H1 (cell line): ENCODE data around the gene STK11. TPM values are rescaled to one million over a fixed set of nuclear protein-coding genes. Genes with fewer than 3 reads are reported as not detected.
A peak's percentile ranks its signal among the peaks of the same experiment; 100 is the strongest.

Source experiments
- CTCF ChIA-PET: fragments of 300-600 bp; sonication (Branson Sonifier 250); formaldehyde crosslinking; loops from one replicate; lab custom pipeline; 2021; ENCODE audit not compliant: partially characterized antibody; lab: Charles Lee
- POLR2A ChIA-PET: fragments of 300-600 bp; sonication (Branson Sonifier 250); formaldehyde crosslinking; loops from one replicate; lab custom pipeline; 2021; ENCODE audit warnings: inconsistent platforms; ENCODE audit not compliant: partially characterized antibody; lab: Charles Lee
- DNase-seq, 2 experiments: peaks; one replicate each; pipeline versions ENCODE4 v3.0.0 to v3.0.0-alpha.2; 2010 to 2022; ENCODE audit warnings: low spot score in 2 of 2, low read depth in 1 of 2, mixed read lengths in 1 of 2
- FAIRE-seq: peaks from 2 replicates; lab custom pipeline; 2011; peaks lifted over from hg19 to GRCh38; lab: Jason Lieb, UNC
- H2AFZ ChIP-seq: 2 replicates; pipeline ENCODE4 v1.8.1; 2012; ENCODE audit warnings: low read length, inconsistent platforms
- H2AK5ac ChIP-seq: 2 replicates; pipeline ENCODE4 v1.6.1; 2013; ENCODE audit warnings: low read depth, low read length
- H2BK120ac ChIP-seq: replicated peaks from 2 replicates; pipeline ENCODE3; 2013; ENCODE audit warnings: low read depth, low read length, inconsistent platforms
- H2BK12ac ChIP-seq: 2 replicates; pipeline ENCODE4 v1.6.1; 2013; ENCODE audit warnings: low read depth, low read length
- H2BK15ac ChIP-seq: 2 replicates; pipeline ENCODE4 v1.6.1; 2013; ENCODE audit warnings: low read length
- H2BK20ac ChIP-seq: 2 replicates; pipeline ENCODE4 v1.6.1; 2013; ENCODE audit warnings: low read length
- H2BK5ac ChIP-seq: 2 replicates; pipeline ENCODE4 v1.6.1; 2013; ENCODE audit warnings: low read depth, low read length
- H3K14ac ChIP-seq: 2 replicates; pipeline ENCODE4 v1.6.1; 2013; ENCODE audit warnings: inconsistent platforms; ENCODE audit not compliant: insufficient read length
- H3K18ac ChIP-seq: 2 replicates; pipeline ENCODE4 v1.6.1; 2013; ENCODE audit warnings: low read length; ENCODE audit errors: extremely low read depth
- H3K23ac ChIP-seq: 2 replicates; pipeline ENCODE4 v1.6.1; 2013; ENCODE audit warnings: inconsistent platforms; ENCODE audit not compliant: insufficient read length
- H3K23me2 ChIP-seq: 2 replicates; pipeline ENCODE4 v1.6.1; 2013; ENCODE audit warnings: low read depth, low read length
- H3K27ac ChIP-seq: 2 replicates; pipeline ENCODE4 v1.6.1; 2011; ENCODE audit warnings: low read depth, low read length, inconsistent platforms
- H3K27me3 ChIP-seq, 4 experiments: replicated peaks in 1 of 4; 1 replicate in 1 of 4; 2 replicates in 3 of 4; pipeline versions ENCODE4 v1.6.1 to v1.8.1; 2011 to 2013; ENCODE audit warnings: low read length in 3 of 4, mild to moderate bottlenecking in 3 of 4, inconsistent platforms in 2 of 4, mixed read lengths in 2 of 4, moderate library complexity in 1 of 4; ENCODE audit not compliant: control insufficient read depth in 3 of 4, insufficient read depth in 3 of 4; ENCODE audit errors: extremely low read depth in 1 of 4
- H3K36me3 ChIP-seq, 4 experiments: 2 replicates each; pipeline versions ENCODE4 v1.6.1 to v1.8.1; 2011 to 2013; ENCODE audit warnings: mild to moderate bottlenecking in 4 of 4, low read length in 3 of 4, moderate library complexity in 2 of 4, control low read depth in 1 of 4, inconsistent platforms in 1 of 4; ENCODE audit not compliant: insufficient read depth in 4 of 4, control insufficient read depth in 2 of 4
- H3K4ac ChIP-seq: replicated peaks from 2 replicates; pipeline ENCODE3; 2013; ENCODE audit warnings: low read length, low read depth, mixed read lengths, inconsistent platforms; ENCODE audit not compliant: insufficient read length
- H3K4me1 ChIP-seq, 4 experiments: replicated peaks in 1 of 4; 1 replicate in 1 of 4; 2 replicates in 3 of 4; pipeline versions ENCODE4 v1.6.1 to v1.8.1; 2011 to 2013; ENCODE audit warnings: low read length in 3 of 4, inconsistent platforms in 2 of 4, mixed read lengths in 1 of 4; ENCODE audit not compliant: insufficient read depth in 4 of 4, control insufficient read depth in 3 of 4
- H3K4me2 ChIP-seq, 2 experiments: 2 replicates each; pipeline versions ENCODE4 v1.6.1 to v1.8.1; 2011 to 2013; ENCODE audit warnings: low read depth in 2 of 2, low read length in 2 of 2, control low read depth in 1 of 2, inconsistent platforms in 1 of 2, mild to moderate bottlenecking in 1 of 2; ENCODE audit not compliant: insufficient read depth in 1 of 2
- H3K4me3 ChIP-seq, 4 experiments: fragments of 200-600, 300-600 bp in 1 of 4; sonication (generic), shearing (Covaris generic), sonication (Bioruptor Twin) in 1 of 4; 2 replicates each; pipeline versions ENCODE4 v1.5.1 to v1.8.1; 2011 to 2016; ENCODE audit warnings: low read length in 4 of 4, low read depth in 3 of 4, control low read depth in 2 of 4, inconsistent platforms in 2 of 4, mild to moderate bottlenecking in 2 of 4, mixed read lengths in 1 of 4, moderate library complexity in 1 of 4; ENCODE audit not compliant: insufficient read depth in 2 of 4; ENCODE audit errors: extremely low read depth in 1 of 4
- H3K56ac ChIP-seq: replicated peaks from 2 replicates; pipeline ENCODE3; 2013; ENCODE audit warnings: low read depth, mild to moderate bottlenecking, mixed read lengths, low read length, inconsistent platforms; ENCODE audit not compliant: insufficient read length
- H3K79me1 ChIP-seq: 2 replicates; pipeline ENCODE4 v1.6.1; 2013; ENCODE audit warnings: low read depth, low read length, control low read depth
- H3K79me2 ChIP-seq, 2 experiments: 2 replicates each; pipeline versions ENCODE4 v1.6.1 to v1.8.1; 2012 to 2013; ENCODE audit warnings: low read length in 2 of 2, mild to moderate bottlenecking in 2 of 2, inconsistent platforms in 1 of 2; ENCODE audit not compliant: insufficient read depth in 2 of 2, control insufficient read depth in 1 of 2
- H3K9ac ChIP-seq, 4 experiments: replicated peaks in 1 of 4; 1 replicate in 1 of 4; 2 replicates in 3 of 4; pipeline versions ENCODE4 v1.6.1 to v1.8.1; 2011 to 2013; ENCODE audit warnings: low read depth in 3 of 4, low read length in 3 of 4, control low read depth in 2 of 4, mild to moderate bottlenecking in 2 of 4, moderate library complexity in 2 of 4, inconsistent platforms in 1 of 4; ENCODE audit errors: extremely low read depth in 1 of 4
- H3K9me3 ChIP-seq, 2 experiments: 2 replicates each; pipeline versions ENCODE4 v1.6.1 to v1.8.1; 2012 to 2013; ENCODE audit warnings: mild to moderate bottlenecking in 2 of 2, moderate library complexity in 2 of 2, control low read depth in 1 of 2, inconsistent platforms in 1 of 2, low read depth in 1 of 2, low read length in 1 of 2, mixed read lengths in 1 of 2; ENCODE audit not compliant: insufficient read depth in 2 of 2
- H4K20me1 ChIP-seq, 2 experiments: replicated peaks in 1 of 2; 2 replicates each; pipeline versions ENCODE3 to v1.8.1; 2011 to 2013; ENCODE audit warnings: inconsistent platforms in 2 of 2, low read length in 2 of 2, mild to moderate bottlenecking in 1 of 2; ENCODE audit not compliant: insufficient read depth in 2 of 2, control insufficient read depth in 1 of 2
- H4K5ac ChIP-seq: 2 replicates; pipeline ENCODE4 v1.6.1; 2013; ENCODE audit warnings: low read length, low read depth, mixed read lengths, inconsistent platforms; ENCODE audit not compliant: insufficient read length
- H4K8ac ChIP-seq: 2 replicates; pipeline ENCODE4 v1.8.0; 2013; ENCODE audit warnings: mild to moderate bottlenecking, moderate library complexity, low read length, inconsistent platforms; ENCODE audit not compliant: insufficient read depth; ENCODE audit errors: extremely low read depth
- H4K91ac ChIP-seq: replicated peaks from 2 replicates; pipeline ENCODE3; 2013; ENCODE audit warnings: low read length, mixed read lengths, inconsistent platforms; ENCODE audit not compliant: insufficient read length
- BACH1 ChIP-seq: IDR thresholded peaks from 2 replicates; pipeline ENCODE4 v1.6.1; 2012; ENCODE audit warnings: low read length, improper control_type of control experiment
- BRCA1 ChIP-seq: IDR thresholded peaks from 2 replicates; pipeline ENCODE4 v1.6.1; 2012; ENCODE audit warnings: low read depth, low read length, improper control_type of control experiment
- CHD1 ChIP-seq: IDR thresholded peaks from 2 replicates; pipeline ENCODE4 v1.6.1; 2012; ENCODE audit warnings: low read depth, low read length, improper control_type of control experiment
- NRF1 ChIP-seq: IDR thresholded peaks from 2 replicates; pipeline ENCODE4 v1.6.1; 2011; ENCODE audit warnings: mild to moderate bottlenecking, low read depth, low read length, improper control_type of control experiment
- POU5F1 ChIP-seq: IDR thresholded peaks from 2 replicates; pipeline ENCODE4 v1.6.1; 2011; ENCODE audit warnings: low read depth, mild to moderate bottlenecking, low read length, moderate library complexity
- RBBP5 ChIP-seq: IDR thresholded peaks from 2 replicates; pipeline ENCODE4 v1.7.1; 2012; ENCODE audit warnings: low read depth, mild to moderate bottlenecking, inconsistent platforms, low read length, moderate library complexity, borderline replicate concordance
- RNF2 ChIP-seq: fragments of 200-900, 300-1000 bp; sonication (generic); IDR thresholded peaks from 2 replicates; pipeline ENCODE4 v1.7.1; 2016; ENCODE audit warnings: borderline replicate concordance, low read depth, mild to moderate bottlenecking, antibody characterized with exemption, low read length; ENCODE audit not compliant: poor library complexity, severe bottlenecking; ENCODE audit errors: missing control alignments
- SIX5 ChIP-seq: IDR thresholded peaks from 2 replicates; pipeline ENCODE4 v1.6.1; 2011; ENCODE audit warnings: mild to moderate bottlenecking, low read depth, low read length
- ZNF274 ChIP-seq: IDR thresholded peaks from 2 replicates; pipeline ENCODE4 v1.7.0; 2012; ENCODE audit warnings: low read length, borderline replicate concordance; ENCODE audit errors: extremely low read depth
- WGBS, 2 experiments: shearing (Covaris generic) in 1 of 2; methylation state at CpG; one replicate each; pipeline versions ENCODE4 v1.1.6 to v1.1.7; 2013 to 2015; ENCODE audit warnings: low lambda C conversion rate in 2 of 2, mixed read lengths in 2 of 2, inconsistent platforms in 1 of 2, low coverage in 1 of 2, missing lambda C conversion rate in 1 of 2; ENCODE audit not compliant: insufficient replicate concordance in 2 of 2, insufficient coverage in 1 of 2, insufficient read length in 1 of 2; ENCODE audit errors: extremely low coverage in 1 of 2, missing lambda C conversion rate in 1 of 2; 5-methylcytosine and 5-hydroxymethylcytosine counted together
- polyA plus RNA-seq, 7 experiments: library from polyadenylated mRNA; depleted of rRNA in 3 of 7; stranded (reverse) in 5 of 7; unstranded in 2 of 7; fragments of >200 nt in 5 of 7; fragments of 200-250 nt in 2 of 7; gene quantifications; 1 replicate in 5 of 7; 2 replicates in 1 of 7; 4 replicates in 1 of 7; pipeline versions ENCODE4 v1.2.1 to v1.2.3, GENCODE V29; 2011 to 2013; ENCODE audit warnings: missing spikeins in 2 of 7, mixed read lengths in 2 of 7
- total RNA-seq: library from RNA; stranded (reverse); fragmentation: NEBNext Ultra II Directional; extraction: Animal tissue kit (Norgen Biotek cat#: 25700); gene quantifications from 2 replicates; pipeline ENCODE4 v1.2.1, GENCODE V29; 2021
- TF ChIP-seq, protein P1 (sequence below): IDR thresholded peaks from 2 replicates; pipeline ENCODE4 v1.6.1; 2011; ENCODE audit warnings: low read length, improper control_type of control experiment

The STK11 gene
- total and polyA plus RNA-seq, 2 of the 8 experiments (the other 6 are each of a cell fraction or from before 2014, with no cell fraction given): 45.3 to 70.7 TPM

GRCh38 chr19:1169411-1169791, 36.2 kb upstream of the STK11 start:
- Histone ChIP-seq H4K5ac (no peak overlapping the region), H3K4ac (no peak overlapping the region), H3K27ac (0 out of 2 replicates have a peak overlapping the region, but pooled peaks have one; percentile 10), H2BK120ac (no peak overlapping the region), H3K14ac (no peak overlapping the region), H3K56ac (no peak overlapping the region), H3K18ac (0 out of 2 replicates have a peak overlapping the region, but pooled peaks have one; percentile 16), H4K8ac (no peak overlapping the region; the same call in 1 of the 2 replicates), H2BK15ac (no peak overlapping the region), H2AK5ac (no peak overlapping the region), H3K4me1 (peaks cover 0 to 29% (median 17%) of the 10 kb centered on the region in 4 experiments; a peak in 5 of 7 replicates), H3K79me2 (peaks cover 10 to 71% of the 10 kb centered on the region in 2 experiments), H3K79me1 (peaks cover 47% of the 10 kb centered on the region), H3K4me2 (no peak overlapping the region), H2BK5ac (peak overlapping the region; percentile 78), H4K20me1 (peaks cover 0 to 34% of the 10 kb centered on the region in 2 experiments), H2AFZ (no peak overlapping the region), H3K4me3 (no peak overlapping the region), H2BK20ac (no peak overlapping the region), H3K23ac (no peak overlapping the region), H3K27me3 (no peaks in the 10 kb centered on the region; a peak in 1 of 7 replicates), H4K91ac (no peak overlapping the region), H3K9me3 (no peaks in the 10 kb centered on the region), H3K9ac (no peak overlapping the region; a peak in 1 of 7 replicates), H3K36me3 (peaks cover 0 to 2% (median 0%) of the 10 kb centered on the region in 4 experiments; a peak in 1 of 8 replicates), H2BK12ac (no peak overlapping the region), H3K23me2 (peaks cover 14% of the 10 kb centered on the region)
- CTCF ChIA-PET: interaction anchor here (0.8 to 1.1 kb wide), 2 partner anchors 52 to 53 kb away, joined by 3 read pairs; no protein-coding TSS in a partner anchor
- POLR2A ChIA-PET: interaction anchor here (0.5 to 0.9 kb wide), 3 partner anchors 15 to 143 kb away, joined by 3 to 4 read pairs (median 4); partner anchors contain the start of gene CNN2
- FAIRE-seq (no peak), DNase-seq (no peak)
- TF ChIP-seq RBBP5 (no peak), NRF1 (no peak), BRCA1 (no peak), SIX5 (no peak), POU5F1 (no peak), CHD1 (no peak), ZNF274 (no peak), RNF2 (no peak), BACH1 (no peak)
- TF ChIP-seq, protein P1, sequence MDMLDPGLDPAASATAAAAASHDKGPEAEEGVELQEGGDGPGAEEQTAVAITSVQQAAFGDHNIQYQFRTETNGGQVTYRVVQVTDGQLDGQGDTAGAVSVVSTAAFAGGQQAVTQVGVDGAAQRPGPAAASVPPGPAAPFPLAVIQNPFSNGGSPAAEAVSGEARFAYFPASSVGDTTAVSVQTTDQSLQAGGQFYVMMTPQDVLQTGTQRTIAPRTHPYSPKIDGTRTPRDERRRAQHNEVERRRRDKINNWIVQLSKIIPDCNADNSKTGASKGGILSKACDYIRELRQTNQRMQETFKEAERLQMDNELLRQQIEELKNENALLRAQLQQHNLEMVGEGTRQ: no peak
- WGBS, 2 experiments: 94% methylated on average over 7 of the region's 10 CpGs; no CpG with 5 or more reads in 1 of the 2 experiments
